HG02763 (cell line): Measurements from ENCODE around the gene ERRFI1.

Experiments used
- ATAC-seq: cut with Tn5 transposase; IDR thresholded peaks from one replicate; pipeline ENCODE4 v1.9.1; 2021; ENCODE audit warnings: mild to moderate bottlenecking, moderate library complexity; ENCODE audit not compliant: unreplicated experiment

Gene ERRFI1

GRCh38 chr1:8004803-8005573 is 21.1 kb downstream of the ERRFI1 start:
- no peak for ATAC-seq

DNA sequence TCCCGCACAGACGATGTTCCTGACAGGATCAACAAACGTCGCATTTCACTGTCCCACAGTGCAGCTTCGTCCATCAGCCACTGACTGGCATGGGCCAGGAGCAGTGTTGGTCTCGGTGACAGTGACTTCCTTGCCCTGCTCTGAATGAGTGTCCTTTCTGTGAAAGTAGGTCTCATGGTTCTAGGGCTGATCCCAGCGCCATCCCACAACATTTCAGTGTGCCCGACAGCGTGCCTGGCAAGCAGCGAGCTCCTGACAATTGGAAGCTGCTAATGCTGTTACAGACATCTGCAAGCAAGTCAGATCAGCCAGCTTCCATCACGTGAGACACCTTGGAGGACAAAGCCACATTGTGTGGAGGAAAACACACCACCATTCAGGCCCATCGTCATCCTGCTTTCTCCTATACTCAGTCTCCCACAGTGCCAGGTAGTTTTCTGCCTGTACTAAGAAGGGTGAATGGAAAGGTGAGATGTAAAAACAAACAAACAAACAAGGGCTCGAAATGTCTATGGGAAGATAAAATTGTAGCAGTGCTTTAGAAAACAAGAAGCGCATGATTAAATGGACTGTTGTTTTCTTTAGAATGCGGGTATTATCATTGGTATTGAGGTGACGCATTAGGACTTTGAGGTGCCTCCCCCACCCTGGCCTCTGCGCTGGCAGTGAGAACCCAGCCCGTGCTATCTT is 21.9 kb downstream of the ERRFI1 start:
- ATAC-seq, result no peak

GRCh38 chr1:8003438-8004112 is 22.5 kb downstream of the ERRFI1 start:
- ATAC-seq, result no peak

GRCh38 chr1:8002921-8003320 is 23.2 kb downstream of the ERRFI1 start:
- ATAC-seq, result no peak

GRCh38 chr1:8002329-8002910 is 23.7 kb downstream of the ERRFI1 start:
- no peak for ATAC-seq

DNA sequence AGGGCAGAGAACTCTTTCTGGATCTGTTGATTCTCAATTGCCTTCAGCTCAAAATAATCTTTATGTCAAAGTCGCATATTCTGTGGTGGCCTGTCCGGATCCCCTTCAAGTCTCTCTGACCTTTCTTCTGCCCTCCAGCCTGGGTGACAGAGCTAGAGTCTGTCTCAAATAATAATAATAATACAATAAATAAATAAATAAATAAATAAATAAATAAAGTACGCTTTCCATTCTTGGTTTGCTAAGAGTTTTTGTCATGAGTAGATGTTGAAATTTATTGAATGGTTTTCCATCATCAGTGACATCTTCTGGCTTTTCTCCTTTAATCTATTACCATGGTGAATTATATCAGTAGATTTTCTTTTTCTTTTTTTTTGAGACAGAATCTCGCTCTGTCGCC is 30.7 kb downstream of the ERRFI1 start:
- no peak for ATAC-seq

DNA sequence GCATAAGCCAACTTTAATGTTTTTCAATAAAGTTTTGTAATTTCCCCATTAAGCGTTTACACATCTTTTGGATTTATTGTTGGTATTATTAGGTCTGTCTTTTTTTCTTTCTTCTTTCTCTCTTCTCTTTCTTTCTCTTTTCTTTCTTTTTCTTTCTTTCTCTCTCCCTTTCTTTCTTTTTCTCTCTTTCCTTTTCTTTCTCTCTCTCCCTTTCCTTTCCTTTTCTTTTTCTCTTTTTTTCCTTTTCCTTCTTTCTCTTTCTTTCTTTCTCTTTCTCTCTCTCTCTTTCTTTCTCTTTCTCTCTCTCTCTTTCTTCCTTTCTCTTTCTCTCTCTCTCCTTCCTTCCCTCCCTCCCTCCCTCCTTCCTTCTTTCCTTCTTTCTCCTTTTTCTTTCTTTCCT is 31.3 kb downstream of the ERRFI1 start:
- no peak for ATAC-seq

DNA sequence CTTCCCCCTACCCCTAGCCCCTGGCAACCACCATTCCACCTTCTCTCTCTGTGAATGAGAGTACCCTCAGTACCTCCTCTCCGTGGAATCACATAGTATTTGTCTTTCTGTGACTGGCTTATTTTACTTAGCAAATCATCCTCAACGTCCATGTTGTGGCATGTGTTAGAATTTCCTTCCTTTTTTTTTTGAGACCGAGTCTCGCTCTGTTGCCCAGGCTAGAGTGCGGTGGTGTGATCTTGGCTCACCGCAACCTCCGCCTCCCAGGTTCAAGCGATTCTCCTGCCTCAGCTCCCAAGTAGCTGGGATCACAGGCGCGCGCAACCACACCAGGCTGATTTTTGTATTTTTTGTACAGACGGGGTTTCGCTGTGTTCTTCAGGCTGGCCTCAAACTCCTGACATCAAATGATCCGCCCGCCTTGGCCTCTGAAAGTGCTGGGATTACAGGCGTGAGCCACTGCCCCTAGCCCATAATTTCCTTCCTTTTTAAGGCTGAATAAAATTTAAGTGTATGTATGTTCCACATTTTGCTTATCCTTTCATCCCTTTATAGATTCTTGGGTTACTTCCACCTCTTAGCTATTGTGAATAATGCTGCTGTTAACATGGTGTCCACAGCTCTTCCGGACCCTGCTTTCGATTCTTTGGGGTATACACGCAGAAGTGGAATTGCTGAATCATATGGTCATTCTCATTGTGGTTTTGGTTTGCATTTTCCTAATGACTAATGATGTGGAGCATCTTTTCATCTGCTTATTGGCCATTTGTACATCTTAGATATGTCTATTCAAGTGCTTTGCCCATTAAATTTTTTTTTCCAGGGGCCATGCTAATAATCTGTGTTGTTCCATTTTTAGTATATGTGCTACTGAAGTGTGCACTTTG is 32.3 kb downstream of the ERRFI1 start:
- peak; percentile 74 for ATAC-seq

- no peak for ATAC-seq
These were observed 33.2 kb downstream of the ERRFI1 start for GRCh38 chr1:7992885-7993284.

- no peak for ATAC-seq
These were observed 34.3 kb downstream of the ERRFI1 start for GRCh38 chr1:7991504-7992440.

GRCh38 chr1:7989762-7990428 is 36.2 kb downstream of the ERRFI1 start:
- ATAC-seq, result no peak

DNA sequence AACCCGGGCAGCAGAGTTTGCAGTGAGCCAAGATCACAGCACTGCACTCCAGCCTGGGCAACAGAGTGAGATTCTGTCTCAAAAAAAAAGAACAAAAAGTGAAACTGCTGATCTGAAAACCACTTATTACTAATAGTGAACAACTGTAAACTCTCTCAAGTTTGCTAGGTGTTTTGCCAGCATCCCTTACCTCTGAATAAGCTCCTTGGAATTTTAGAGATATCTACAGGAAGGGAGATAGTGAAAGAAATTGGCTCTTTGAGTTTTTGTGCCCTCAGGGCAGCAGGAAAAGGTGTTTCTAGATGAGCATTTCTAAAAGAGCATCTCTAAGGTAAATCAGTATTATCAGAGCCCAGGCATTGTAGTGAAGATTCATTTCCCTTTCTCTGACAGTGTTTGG is 37.5 kb downstream of the ERRFI1 start:
- ATAC-seq, result no peak

DNA sequence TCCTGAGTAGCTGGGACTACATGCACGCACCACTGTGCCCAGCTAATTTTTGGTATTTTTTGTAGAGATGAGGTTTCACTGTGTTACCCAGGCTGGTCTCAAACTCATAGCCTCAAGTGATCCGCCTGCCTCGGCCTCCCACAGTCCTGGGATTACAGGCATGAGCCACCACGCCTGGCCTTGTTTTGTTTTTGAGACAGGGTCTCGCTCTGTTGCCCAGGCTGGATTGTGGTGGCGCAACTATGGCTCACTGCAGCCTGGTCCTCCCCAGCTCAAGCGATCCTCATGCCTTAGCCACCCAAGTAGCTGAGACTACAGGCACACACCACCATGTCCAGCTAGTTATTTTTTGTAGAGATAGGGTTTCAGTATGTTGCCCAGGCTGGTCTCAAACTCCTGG is 38.6 kb downstream of the ERRFI1 start:
- ATAC-seq, result no peak

DNA sequence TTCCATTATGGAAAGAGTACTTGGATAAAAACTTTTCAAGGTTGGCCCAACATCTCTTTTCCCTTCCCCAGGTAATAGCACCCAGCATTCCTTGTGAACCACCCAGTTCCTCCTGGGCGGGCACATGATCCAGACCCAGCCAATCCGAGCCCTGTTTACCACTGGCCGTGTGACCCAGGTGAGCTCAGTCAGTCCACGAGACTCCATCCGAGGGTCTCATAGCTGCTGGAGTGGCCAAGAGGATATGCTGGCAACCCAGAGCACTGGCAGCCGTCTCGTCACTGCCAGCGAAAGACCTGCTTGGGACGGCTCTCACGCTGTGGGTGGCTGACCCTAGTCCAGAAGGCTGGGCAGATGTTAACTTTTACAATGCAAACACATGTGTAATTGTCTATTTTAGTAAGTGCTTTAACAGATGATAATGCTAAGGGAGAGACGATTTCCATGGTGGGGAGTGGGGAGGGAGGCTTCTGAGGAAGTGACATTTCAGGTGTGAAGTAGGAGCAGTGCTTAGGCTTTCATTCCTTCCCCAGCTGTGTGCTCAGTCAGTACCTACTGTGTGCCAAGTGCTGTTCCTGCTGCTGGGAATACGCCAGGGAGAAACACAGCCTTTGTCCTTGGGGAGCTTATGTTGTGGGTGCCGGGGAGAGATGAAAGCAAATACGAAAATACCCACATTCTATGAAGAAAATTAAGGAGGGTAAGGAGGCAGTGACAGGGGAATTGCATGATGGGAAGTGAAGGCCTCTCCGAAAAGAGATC is 40.1 kb downstream of the ERRFI1 start:
- no peak for ATAC-seq

DNA sequence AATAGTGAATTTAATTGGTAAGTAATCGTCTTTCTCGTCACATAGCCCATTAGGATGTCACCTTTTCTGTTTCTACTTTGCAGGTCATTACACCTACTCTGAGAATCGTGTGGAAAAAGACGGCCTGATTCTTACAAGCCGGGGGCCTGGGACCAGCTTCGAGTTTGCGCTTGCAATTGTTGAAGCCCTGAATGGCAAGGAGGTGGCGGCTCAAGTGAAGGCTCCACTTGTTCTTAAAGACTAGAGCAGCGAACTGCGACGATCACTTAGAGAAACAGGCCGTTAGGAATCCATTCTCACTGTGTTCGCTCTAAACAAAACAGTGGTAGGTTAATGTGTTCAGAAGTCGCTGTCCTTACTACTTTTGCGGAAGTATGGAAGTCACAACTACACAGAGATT is 41.3 kb downstream of the ERRFI1 start:
- ATAC-seq, result no peak

DNA sequence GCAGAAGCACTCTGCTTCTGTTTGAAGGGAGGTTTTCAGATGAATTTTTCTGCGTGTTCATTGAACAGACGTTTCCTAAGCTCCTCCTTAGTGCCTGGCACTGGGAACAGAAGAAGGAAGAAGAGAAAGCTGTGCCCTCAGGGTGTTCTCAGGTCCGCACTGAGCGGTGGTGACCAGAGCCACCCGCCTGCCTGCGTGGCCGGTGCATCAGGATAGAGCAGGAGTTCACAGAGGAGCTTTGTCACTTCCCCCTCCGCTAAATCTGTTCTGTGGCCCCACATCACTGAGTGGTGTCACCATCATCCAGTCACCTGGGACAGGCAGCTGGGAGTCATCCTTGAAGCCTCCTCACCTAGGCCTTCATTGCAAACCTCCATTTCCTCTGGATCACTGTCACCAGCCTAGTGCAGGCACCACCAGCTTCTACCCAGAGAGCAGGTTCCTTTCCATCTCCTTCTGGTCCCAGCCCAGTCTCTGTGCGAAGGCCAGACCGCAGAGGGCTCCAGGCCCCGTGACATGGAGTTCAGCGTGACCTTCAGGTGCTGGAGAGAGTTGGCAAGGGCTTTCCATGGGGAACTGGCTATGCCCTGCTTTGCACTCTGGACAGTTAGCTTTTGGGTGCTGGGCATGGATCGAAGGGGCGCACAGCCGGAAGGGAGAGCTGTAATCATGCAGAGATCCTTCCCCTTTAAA is 42.9 kb downstream of the ERRFI1 start:
- ATAC-seq, result no peak

DNA sequence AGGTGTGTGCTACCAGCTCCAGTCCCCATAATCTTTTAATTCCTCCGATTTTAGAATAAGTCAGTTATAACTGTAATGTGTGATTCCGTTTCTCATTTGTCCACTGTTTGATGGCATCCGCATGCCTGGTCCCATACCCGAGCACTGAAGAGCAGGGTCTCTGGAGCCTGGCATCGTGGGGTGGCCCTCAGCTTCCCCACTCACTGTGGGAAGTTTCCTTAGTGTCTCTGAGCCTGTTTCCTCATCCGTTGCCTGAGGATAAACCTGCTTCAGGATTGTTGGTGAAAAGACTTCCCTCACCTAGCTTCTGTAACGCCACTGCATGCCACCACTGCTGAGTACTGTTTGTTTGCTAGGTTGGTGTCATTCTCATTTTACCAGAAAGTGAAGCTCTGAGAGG is 45.1 kb downstream of the ERRFI1 start:
- no peak for ATAC-seq
